ENCODE results near the gene GSDMA.

GRCh38 chr17:39999067-39999466 is 36.3 kb downstream of the GSDMA start:
- no peak for TF ChIP-seq NFATC3 (IDR thresholded peaks at IDR 0.05)
- no peak for TF ChIP-seq ZFP36 (IDR thresholded peaks at IDR 0.05; ENCODE audit: low read depth, low read length, partially characterized antibody)
- no peak for TF ChIP-seq CEBPB (tag; IDR thresholded peaks at IDR 0.05)
- no peak for TF ChIP-seq JUNB (CRISPR knock-in tag; conservative IDR thresholded peaks at IDR 0.05)
- no peak for TF ChIP-seq CCNT2 (IDR thresholded peaks at IDR 0.05; ENCODE audit: borderline replicate concordance, extremely low read depth, insufficient read length, low read depth, low read length)
- no peak for TF ChIP-seq ELF4 (CRISPR knock-in tag; IDR thresholded peaks at IDR 0.05)
- no peak for TF ChIP-seq RNF219 (CRISPR knock-in tag; IDR thresholded peaks at IDR 0.05)
- no peak for TF ChIP-seq GABPA (tag; conservative IDR thresholded peaks at IDR 0.05; ENCODE audit: low read depth)
- TF ChIP-seq TAL1 (IDR thresholded peaks at IDR 0.05) = no peak
- TF ChIP-seq ZNF133 (CRISPR knock-in tag; IDR thresholded peaks at IDR 0.05) = no peak
- TF ChIP-seq FOXM1 (IDR thresholded peaks at IDR 0.05; ENCODE audit: low read depth) = no peak
- TF ChIP-seq FOXM1 (CRISPR knock-in tag; IDR thresholded peaks at IDR 0.05; ENCODE audit: low read depth) = no peak
- no peak for TF ChIP-seq MAFK (IDR thresholded peaks at IDR 0.05; ENCODE audit: low read length)
- TF ChIP-seq POLR2AphosphoS5 (IDR thresholded peaks at IDR 0.05; ENCODE audit: control insufficient read depth, insufficient read depth, low read depth, low read length) = no peak

Measured in K562 (cell line).